Neuron (in vitro differentiated cells): ENCODE data around the gene FHIT.

ENCODE experiments used
- H2AFZ ChIP-seq: one replicate; pipeline ENCODE4 v1.6.1; 2013; ENCODE audit warnings: low read depth, mild to moderate bottlenecking, inconsistent platforms, low read length, moderate library complexity
- H3K27me3 ChIP-seq: one replicate; pipeline ENCODE4 v1.6.1; 2013; ENCODE audit warnings: low read length; ENCODE audit not compliant: insufficient read depth
- H3K36me3 ChIP-seq: one replicate; pipeline ENCODE4 v1.6.1; 2013; ENCODE audit warnings: low read length; ENCODE audit not compliant: insufficient read depth
- H3K4me1 ChIP-seq: one replicate; pipeline ENCODE4 v1.6.1; 2013; ENCODE audit warnings: low read length; ENCODE audit not compliant: insufficient read depth
- H3K4me3 ChIP-seq: 2 replicates; pipeline ENCODE4 v1.5.1; 2013; ENCODE audit warnings: mild to moderate bottlenecking, low read length, moderate library complexity
- H3K9me3 ChIP-seq: one replicate; pipeline ENCODE4 v1.6.1; 2013; ENCODE audit warnings: low read length

FHIT gene

GRCh38 chr3:60584250-60584649 lies 667.0 kb downstream of the FHIT start:
- H3K4me1 ChIP-seq: no peaks in the 10 kb centered on the region
- H2AFZ ChIP-seq: no peak overlapping the region
- H3K9me3 ChIP-seq: no peaks in the 10 kb centered on the region
- H3K36me3 ChIP-seq: no peaks in the 10 kb centered on the region
- H3K27me3 ChIP-seq: no peaks in the 10 kb centered on the region
- H3K4me3 ChIP-seq: no peak overlapping the region

GRCh38 chr3:60582288-60582687 lies 669.0 kb downstream of the FHIT start:
- Histone ChIP-seq H3K4me3 (no peak overlapping the region), H3K9me3 (no peaks in the 10 kb centered on the region), H3K36me3 (no peaks in the 10 kb centered on the region), H3K4me1 (no peaks in the 10 kb centered on the region), H2AFZ (no peak overlapping the region), H3K27me3 (no peaks in the 10 kb centered on the region)

- Histone ChIP-seq H3K9me3 (no peaks in the 10 kb centered on the region), H2AFZ (no peak overlapping the region), H3K36me3 (no peaks in the 10 kb centered on the region), H3K4me3 (no peak overlapping the region), H3K27me3 (no peaks in the 10 kb centered on the region), H3K4me1 (no peaks in the 10 kb centered on the region)
Measured at GRCh38 chr3:60580809-60581208, 670.4 kb downstream of the FHIT start.

GRCh38 chr3:60579734-60580133 lies 671.5 kb downstream of the FHIT start:
- Histone ChIP-seq H3K27me3 (no peaks in the 10 kb centered on the region), H3K4me1 (no peaks in the 10 kb centered on the region), H3K4me3 (no peak overlapping the region), H3K9me3 (no peaks in the 10 kb centered on the region), H2AFZ (no peak overlapping the region), H3K36me3 (no peaks in the 10 kb centered on the region)

- H3K4me3 ChIP-seq: no peak overlapping the region
- no peak overlapping the region for H2AFZ ChIP-seq
- no peaks in the 10 kb centered on the region for H3K4me1 ChIP-seq
- no peaks in the 10 kb centered on the region for H3K36me3 ChIP-seq
- no peaks in the 10 kb centered on the region for H3K9me3 ChIP-seq
- H3K27me3 ChIP-seq: no peaks in the 10 kb centered on the region
Measured at GRCh38 chr3:60578936-60579335, 672.3 kb downstream of the FHIT start.

GRCh38 chr3:60577601-60578000 lies 673.7 kb downstream of the FHIT start:
- Histone ChIP-seq H3K9me3 (no peaks in the 10 kb centered on the region), H3K36me3 (no peaks in the 10 kb centered on the region), H3K4me3 (no peak overlapping the region)

GRCh38 chr3:60575718-60576272 lies 675.5 kb downstream of the FHIT start:
- peaks cover 10% of the 10 kb centered on the region for H3K4me1 ChIP-seq
- H3K9me3 ChIP-seq: no peaks in the 10 kb centered on the region
- no peaks in the 10 kb centered on the region for H3K36me3 ChIP-seq
- no peak overlapping the region for H2AFZ ChIP-seq
- H3K27me3 ChIP-seq: no peaks in the 10 kb centered on the region
- H3K4me3 ChIP-seq: no peak overlapping the region

More at GRCh38 chr3:60577601-60578000, 673.7 kb downstream of the FHIT start:
- Histone ChIP-seq H3K27me3 (no peaks in the 10 kb centered on the region), H3K4me1 (peaks cover 4% of the 10 kb centered on the region), H2AFZ (no peak overlapping the region)

GRCh38 chr3:60574046-60574769 lies 677.0 kb downstream of the FHIT start:
- H3K4me3 ChIP-seq: no peak overlapping the region
- no peaks in the 10 kb centered on the region for H3K36me3 ChIP-seq
- peaks cover 10% of the 10 kb centered on the region for H3K4me1 ChIP-seq
- no peaks in the 10 kb centered on the region for H3K9me3 ChIP-seq
- H2AFZ ChIP-seq: no peak overlapping the region
- no peaks in the 10 kb centered on the region for H3K27me3 ChIP-seq

- no peaks in the 10 kb centered on the region for H3K27me3 ChIP-seq
- H3K4me3 ChIP-seq: no peak overlapping the region
- H3K9me3 ChIP-seq: no peaks in the 10 kb centered on the region
- H3K4me1 ChIP-seq: peaks cover 10% of the 10 kb centered on the region
- H3K36me3 ChIP-seq: no peaks in the 10 kb centered on the region
- no peak overlapping the region for H2AFZ ChIP-seq
Measured at GRCh38 chr3:60573494-60573893, 677.8 kb downstream of the FHIT start.

GRCh38 chr3:60571511-60571910 lies 679.7 kb downstream of the FHIT start:
- no peaks in the 10 kb centered on the region for H3K27me3 ChIP-seq

GRCh38 chr3:60557122-60557521 lies 694.1 kb downstream of the FHIT start:
- Histone ChIP-seq H3K9me3 (no peaks in the 10 kb centered on the region), H3K36me3 (no peaks in the 10 kb centered on the region), H3K27me3 (no peaks in the 10 kb centered on the region), H3K4me1 (peaks cover 17% of the 10 kb centered on the region), H2AFZ (no peak overlapping the region), H3K4me3 (no peak overlapping the region)

More at GRCh38 chr3:60571511-60571910, 679.7 kb downstream of the FHIT start:
- no peaks in the 10 kb centered on the region for H3K36me3 ChIP-seq
- H3K4me3 ChIP-seq: no peak overlapping the region
- H2AFZ ChIP-seq: no peak overlapping the region
- peaks cover 10% of the 10 kb centered on the region for H3K4me1 ChIP-seq
- no peaks in the 10 kb centered on the region for H3K9me3 ChIP-seq

GRCh38 chr3:60555686-60556354 lies 695.4 kb downstream of the FHIT start:
- peaks cover 17% of the 10 kb centered on the region for H3K4me1 ChIP-seq
- H2AFZ ChIP-seq: no peak overlapping the region

GRCh38 chr3:60553144-60553543 lies 698.1 kb downstream of the FHIT start:
- Histone ChIP-seq H3K9me3 (no peaks in the 10 kb centered on the region), H2AFZ (no peak overlapping the region), H3K27me3 (no peaks in the 10 kb centered on the region), H3K4me1 (peaks cover 2% of the 10 kb centered on the region), H3K4me3 (no peak overlapping the region), H3K36me3 (no peaks in the 10 kb centered on the region)

More at GRCh38 chr3:60555686-60556354, 695.4 kb downstream of the FHIT start:
- Histone ChIP-seq H3K27me3 (no peaks in the 10 kb centered on the region), H3K9me3 (no peaks in the 10 kb centered on the region), H3K4me3 (no peak overlapping the region), H3K36me3 (no peaks in the 10 kb centered on the region)
